ENCODE results near the gene CAPNS1. TPM values are rescaled to one million over a fixed set of nuclear protein-coding genes. Genes with fewer than 3 reads are reported as not detected.

The CAPNS1 gene
- total and polyA plus RNA-seq, 2 of the 13 experiments (the other 11 are each of a cell fraction or from before 2014, with no cell fraction given), result 322 to 526 TPM

DNA sequence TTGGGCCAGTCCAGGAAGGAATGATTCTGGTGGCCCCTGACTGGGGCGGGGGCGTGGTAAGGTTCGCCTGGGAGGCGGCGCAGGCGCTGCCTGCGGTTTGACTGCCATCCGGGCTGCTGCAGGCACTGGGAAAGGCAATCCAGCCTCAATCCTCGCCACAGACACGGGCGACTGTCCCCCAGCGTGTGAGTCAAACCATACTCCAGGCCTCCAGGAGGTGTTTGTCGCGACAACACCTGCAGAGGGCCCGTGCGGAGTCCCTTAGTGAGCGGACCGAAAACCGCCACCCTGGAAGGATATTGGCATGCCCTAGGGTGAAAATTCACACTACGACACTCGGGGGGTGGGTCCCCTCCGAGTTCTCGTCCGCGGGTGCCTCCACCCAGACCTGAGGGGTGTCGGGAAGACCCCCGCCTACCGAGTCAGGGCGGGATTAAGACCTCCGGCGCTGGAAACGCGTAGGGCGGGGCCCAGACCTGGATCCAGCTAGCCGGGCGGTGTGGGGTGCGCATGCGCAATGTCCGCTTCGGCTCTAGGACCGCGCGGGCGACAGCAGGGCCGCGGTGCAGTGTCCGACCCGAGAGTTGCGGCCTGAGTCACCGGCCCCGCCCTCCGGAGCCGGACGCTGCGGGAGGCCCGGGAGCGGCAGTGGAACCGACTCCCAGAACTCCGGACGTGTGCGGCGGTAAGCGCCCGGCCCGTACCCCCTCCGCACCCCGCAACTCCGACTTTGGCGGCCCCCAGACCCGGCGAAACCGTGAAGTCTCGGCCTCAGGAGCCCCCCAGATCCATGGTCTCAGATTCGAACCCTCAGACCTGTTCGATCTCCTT is at the start of gene CAPNS1 (continued):
- TF ChIP-seq ZNF550 (CRISPR knock-in tag; IDR thresholded peaks at IDR 0.05; ENCODE audit: borderline replicate concordance), result 0 out of 2 replicates have a peak, but pooled peaks have one; percentile 87
- TF ChIP-seq MIER2 (CRISPR knock-in tag; IDR thresholded peaks at IDR 0.05), result peak; percentile 49; the same call in 1 of the 2 replicates
- TF ChIP-seq ZNF225 (CRISPR knock-in tag; IDR thresholded peaks at IDR 0.05), result peak; percentile 81
- TF ChIP-seq MBD4 (IDR thresholded peaks at IDR 0.05; ENCODE audit: borderline replicate concordance, low read length), result no peak
- TF ChIP-seq SYNCRIP (IDR thresholded peaks at IDR 0.05; ENCODE audit: insufficient read depth, low read depth, low read length), result no peak
- TF ChIP-seq, protein P1, sequence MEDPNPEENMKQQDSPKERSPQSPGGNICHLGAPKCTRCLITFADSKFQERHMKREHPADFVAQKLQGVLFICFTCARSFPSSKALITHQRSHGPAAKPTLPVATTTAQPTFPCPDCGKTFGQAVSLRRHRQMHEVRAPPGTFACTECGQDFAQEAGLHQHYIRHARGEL (CRISPR knock-in tag; IDR thresholded peaks at IDR 0.05), result no peak
- TF ChIP-seq ZNF564 (CRISPR knock-in tag; IDR thresholded peaks at IDR 0.05), result peak; percentile 30; the same call in 1 of the 2 replicates
- peak; percentile 91; the same call in 1 of the 2 replicates for TF ChIP-seq NFKB2 (CRISPR knock-in tag; IDR thresholded peaks at IDR 0.05; ENCODE audit: borderline replicate concordance)
- TF ChIP-seq TBX3 (IDR thresholded peaks at IDR 0.05; ENCODE audit: borderline replicate concordance), result peak; percentile 54; the same call in 1 of the 2 replicates
- no peak for TF ChIP-seq ZBTB8A (CRISPR knock-in tag; IDR thresholded peaks at IDR 0.05; ENCODE audit: borderline replicate concordance, low read depth)
- TF ChIP-seq FOXK1 (CRISPR knock-in tag; IDR thresholded peaks at IDR 0.05; ENCODE audit: borderline replicate concordance, low read depth), result peak; percentile 72; the same call in 1 of the 2 replicates
- TF ChIP-seq ZNF552 (CRISPR knock-in tag; IDR thresholded peaks at IDR 0.05; ENCODE audit: borderline replicate concordance), result peak; percentile 87
- no peak; the same call in 1 of the 2 replicates for TF ChIP-seq ZC3H4 (CRISPR knock-in tag; IDR thresholded peaks at IDR 0.05; ENCODE audit: borderline replicate concordance)
- peak; percentile 64 for TF ChIP-seq NAIF1 (CRISPR knock-in tag; IDR thresholded peaks at IDR 0.05; ENCODE audit: borderline replicate concordance)
- peak; percentile 58; the same call in 1 of the 2 replicates for TF ChIP-seq ELF3 (CRISPR knock-in tag; IDR thresholded peaks at IDR 0.05)
- no peak for TF ChIP-seq ZNF121 (CRISPR knock-in tag; IDR thresholded peaks at IDR 0.05)
- TF ChIP-seq MIXL1 (CRISPR knock-in tag; IDR thresholded peaks at IDR 0.05), result peak; percentile 72; the same call in 1 of the 2 replicates
- TF ChIP-seq ZNF30 (CRISPR knock-in tag; IDR thresholded peaks at IDR 0.05), result no peak
- TF ChIP-seq, protein P2, sequence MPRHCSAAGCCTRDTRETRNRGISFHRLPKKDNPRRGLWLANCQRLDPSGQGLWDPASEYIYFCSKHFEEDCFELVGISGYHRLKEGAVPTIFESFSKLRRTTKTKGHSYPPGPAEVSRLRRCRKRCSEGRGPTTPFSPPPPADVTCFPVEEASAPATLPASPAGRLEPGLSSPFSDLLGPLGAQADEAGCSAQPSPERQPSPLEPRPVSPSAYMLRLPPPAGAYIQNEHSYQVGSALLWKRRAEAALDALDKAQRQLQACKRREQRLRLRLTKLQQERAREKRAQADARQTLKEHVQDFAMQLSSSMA (CRISPR knock-in tag; IDR thresholded peaks at IDR 0.05), result no peak
- TF ChIP-seq ZNF430 (CRISPR knock-in tag; IDR thresholded peaks at IDR 0.05), result peak; percentile 88
- TF ChIP-seq, protein P3, sequence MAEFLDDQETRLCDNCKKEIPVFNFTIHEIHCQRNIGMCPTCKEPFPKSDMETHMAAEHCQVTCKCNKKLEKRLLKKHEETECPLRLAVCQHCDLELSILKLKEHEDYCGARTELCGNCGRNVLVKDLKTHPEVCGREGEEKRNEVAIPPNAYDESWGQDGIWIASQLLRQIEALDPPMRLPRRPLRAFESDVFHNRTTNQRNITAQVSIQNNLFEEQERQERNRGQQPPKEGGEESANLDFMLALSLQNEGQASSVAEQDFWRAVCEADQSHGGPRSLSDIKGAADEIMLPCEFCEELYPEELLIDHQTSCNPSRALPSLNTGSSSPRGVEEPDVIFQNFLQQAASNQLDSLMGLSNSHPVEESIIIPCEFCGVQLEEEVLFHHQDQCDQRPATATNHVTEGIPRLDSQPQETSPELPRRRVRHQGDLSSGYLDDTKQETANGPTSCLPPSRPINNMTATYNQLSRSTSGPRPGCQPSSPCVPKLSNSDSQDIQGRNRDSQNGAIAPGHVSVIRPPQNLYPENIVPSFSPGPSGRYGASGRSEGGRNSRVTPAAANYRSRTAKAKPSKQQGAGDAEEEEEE (CRISPR knock-in tag; IDR thresholded peaks at IDR 0.05; ENCODE audit: borderline replicate concordance), result no peak
- TF ChIP-seq, protein P4, sequence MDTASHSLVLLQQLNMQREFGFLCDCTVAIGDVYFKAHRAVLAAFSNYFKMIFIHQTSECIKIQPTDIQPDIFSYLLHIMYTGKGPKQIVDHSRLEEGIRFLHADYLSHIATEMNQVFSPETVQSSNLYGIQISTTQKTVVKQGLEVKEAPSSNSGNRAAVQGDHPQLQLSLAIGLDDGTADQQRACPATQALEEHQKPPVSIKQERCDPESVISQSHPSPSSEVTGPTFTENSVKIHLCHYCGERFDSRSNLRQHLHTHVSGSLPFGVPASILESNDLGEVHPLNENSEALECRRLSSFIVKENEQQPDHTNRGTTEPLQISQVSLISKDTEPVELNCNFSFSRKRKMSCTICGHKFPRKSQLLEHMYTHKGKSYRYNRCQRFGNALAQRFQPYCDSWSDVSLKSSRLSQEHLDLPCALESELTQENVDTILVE (CRISPR knock-in tag; IDR thresholded peaks at IDR 0.05), result peak; percentile 81; the same call in 1 of the 2 replicates
- no peak for TF ChIP-seq NR1H2 (CRISPR knock-in tag; IDR thresholded peaks at IDR 0.05; ENCODE audit: borderline replicate concordance, low read depth)
- TF ChIP-seq GABPA (IDR thresholded peaks at IDR 0.05; ENCODE audit: low read depth, low read length), result peak; percentile 38
- TF ChIP-seq GABPA (CRISPR knock-in tag; IDR thresholded peaks at IDR 0.05; ENCODE audit: low read depth), result peak; percentile 56; the same call in 1 of the 2 replicates

All from HepG2 (cell line).